Activated naive CD4-positive, alpha-beta T cell treated with anti-CD3 and anti-CD28 coated beads, Interleukin-2, amount 50 U/mL, for 72 hours (primary cell): ENCODE measurements around the gene DERL3. TPM values are rescaled to one million over a fixed set of nuclear protein-coding genes. Genes with fewer than 3 reads are reported as not detected.

ENCODE experiments used
- ATAC-seq, 2 donors: fragments of 150-1000 bp; cut with Tn5 transposase; 2 replicates each; pipeline ENCODE4 v1.10.0; 2021; ENCODE audit warnings: mild to moderate bottlenecking in 2 of 2, moderate library complexity in 2 of 2
- DNase-seq, 2 donors: peaks; one replicate each; pipeline ENCODE4 v3.0.0; 2021 to 2022; ENCODE audit warnings: low spot score in 2 of 2
- H3K27ac Mint-ChIP-seq, 2 donors: one replicate each; pipeline ENCODE4 v1.8.0; 2022; ENCODE audit warnings: mild to moderate bottlenecking in 2 of 2, mixed read lengths in 2 of 2
- H3K36me3 Mint-ChIP-seq, 2 donors: one replicate each; pipeline ENCODE4 v1.8.0; 2022; ENCODE audit warnings: mixed read lengths in 2 of 2
- H3K9me3 Mint-ChIP-seq, 2 donors: one replicate each; pipeline ENCODE4 v1.8.0; 2022; ENCODE audit warnings: mixed read lengths in 2 of 2
- total RNA-seq, 2 donors: library from RNA; stranded (reverse); gene quantifications; one replicate each; pipeline ENCODE4 v1.2.3, GENCODE V29; 2022

DERL3 gene
- total RNA-seq, 2 donors from 2014 or later: 5.1 to 7.3 TPM

GRCh38 chr22:23850136-23850611, 11.4 kb upstream of the DERL3 start:
- Mint-ChIP-seq H3K36me3 (no peaks in the 10 kb centered on the region), H3K9me3 (no peaks in the 10 kb centered on the region), H3K27ac (no peak overlapping the region)
- DNase-seq (no peak), ATAC-seq (no peak)

- H3K36me3 Mint-ChIP-seq: no peaks in the 10 kb centered on the region
- ATAC-seq: peak; percentile 89 to 90
- peak overlapping the region in 1 of 2 donors; percentile 69 for H3K27ac Mint-ChIP-seq
- H3K9me3 Mint-ChIP-seq: no peaks in the 10 kb centered on the region
- DNase-seq: peak; percentile 86 to 97
Measured at GRCh38 chr22:23849009-23850006, 10.5 kb upstream of the DERL3 start.

- no peaks in the 10 kb centered on the region for H3K9me3 Mint-ChIP-seq
- ATAC-seq (no peak), DNase-seq (no peak)
- H3K27ac Mint-ChIP-seq: no peak overlapping the region
- H3K36me3 Mint-ChIP-seq: no peaks in the 10 kb centered on the region
Measured at GRCh38 chr22:23847991-23848864, 9.4 kb upstream of the DERL3 start.

GRCh38 chr22:23847310-23847920, 8.6 kb upstream of the DERL3 start:
- no peaks in the 10 kb centered on the region for H3K36me3 Mint-ChIP-seq
- H3K27ac Mint-ChIP-seq: no peak overlapping the region
- DNase-seq (no peak), ATAC-seq (no peak)
- no peaks in the 10 kb centered on the region for H3K9me3 Mint-ChIP-seq

- no peak for ATAC-seq
- no peak overlapping the region for H3K27ac Mint-ChIP-seq
- no peak for DNase-seq
- H3K9me3 Mint-ChIP-seq: no peaks in the 10 kb centered on the region
- H3K36me3 Mint-ChIP-seq: no peaks in the 10 kb centered on the region
Measured at GRCh38 chr22:23846081-23846469, 7.3 kb upstream of the DERL3 start.

GRCh38 chr22:23845265-23846080, 6.7 kb upstream of the DERL3 start:
- Mint-ChIP-seq H3K27ac (peak overlapping the region in 1 of 2 donors; percentile 39), H3K36me3 (no peaks in the 10 kb centered on the region), H3K9me3 (no peaks in the 10 kb centered on the region)
- DNase-seq: no peak
- no peak for ATAC-seq

- Mint-ChIP-seq H3K27ac (peak overlapping the region in 1 of 2 donors; percentile 39), H3K36me3 (no peaks in the 10 kb centered on the region), H3K9me3 (no peaks in the 10 kb centered on the region)
- ATAC-seq (no peak), DNase-seq (no peak)
Measured at GRCh38 chr22:23844739-23845202, 6.0 kb upstream of the DERL3 start.

GRCh38 chr22:23842599-23842998, 3.8 kb upstream of the DERL3 start:
- no peak for DNase-seq
- H3K36me3 Mint-ChIP-seq: peaks cover 7% of the 10 kb centered on the region in 2 donors
- no peak for ATAC-seq
- H3K27ac Mint-ChIP-seq: no peak overlapping the region
- no peaks in the 10 kb centered on the region for H3K9me3 Mint-ChIP-seq

GRCh38 chr22:23841736-23842445, 3.1 kb upstream of the DERL3 start:
- no peak for DNase-seq
- ATAC-seq: no peak
- H3K9me3 Mint-ChIP-seq: no peaks in the 10 kb centered on the region
- peaks cover 7% of the 10 kb centered on the region in 2 donors for H3K36me3 Mint-ChIP-seq
- no peak overlapping the region for H3K27ac Mint-ChIP-seq

- no peak for DNase-seq
- no peak for ATAC-seq
- Mint-ChIP-seq H3K9me3 (no peaks in the 10 kb centered on the region), H3K36me3 (peaks cover 7% of the 10 kb centered on the region in 2 donors), H3K27ac (no peak overlapping the region)
Measured at GRCh38 chr22:23841292-23841691, 2.5 kb upstream of the DERL3 start.

- Mint-ChIP-seq H3K27ac (peak overlapping the region in 1 of 2 donors; percentile 88), H3K36me3 (peaks cover 7% of the 10 kb centered on the region in 2 donors), H3K9me3 (no peaks in the 10 kb centered on the region)
- DNase-seq (no peak), ATAC-seq (no peak)
Measured at GRCh38 chr22:23840026-23840425, 1.2 kb upstream of the DERL3 start.

GRCh38 chr22:23837911-23838680, 710 bp downstream of the DERL3 start:
- peaks cover 7% of the 10 kb centered on the region in 2 donors for H3K36me3 Mint-ChIP-seq
- no peak for DNase-seq
- H3K9me3 Mint-ChIP-seq: no peaks in the 10 kb centered on the region
- peak overlapping the region; percentile 88 to 95 for H3K27ac Mint-ChIP-seq
- ATAC-seq: no peak

- ATAC-seq (no peak), DNase-seq (no peak)
- peaks cover 7% of the 10 kb centered on the region in 2 donors for H3K36me3 Mint-ChIP-seq
- H3K27ac Mint-ChIP-seq: no peak overlapping the region
- no peaks in the 10 kb centered on the region for H3K9me3 Mint-ChIP-seq
Measured at GRCh38 chr22:23837496-23837859, 1.3 kb downstream of the DERL3 start.

GRCh38 chr22:23836692-23837495, 1.9 kb downstream of the DERL3 start:
- H3K9me3 Mint-ChIP-seq: no peaks in the 10 kb centered on the region
- ATAC-seq (no peak), DNase-seq (no peak)
- H3K36me3 Mint-ChIP-seq: peaks cover 7% of the 10 kb centered on the region in 2 donors
- H3K27ac Mint-ChIP-seq: peak overlapping the region in 1 of 2 donors; percentile 34
